ENCODE measurements around the gene MMP24.
A peak's percentile ranks its signal among the peaks of the same experiment; 100 is the strongest.

The MMP24 gene

DNA sequence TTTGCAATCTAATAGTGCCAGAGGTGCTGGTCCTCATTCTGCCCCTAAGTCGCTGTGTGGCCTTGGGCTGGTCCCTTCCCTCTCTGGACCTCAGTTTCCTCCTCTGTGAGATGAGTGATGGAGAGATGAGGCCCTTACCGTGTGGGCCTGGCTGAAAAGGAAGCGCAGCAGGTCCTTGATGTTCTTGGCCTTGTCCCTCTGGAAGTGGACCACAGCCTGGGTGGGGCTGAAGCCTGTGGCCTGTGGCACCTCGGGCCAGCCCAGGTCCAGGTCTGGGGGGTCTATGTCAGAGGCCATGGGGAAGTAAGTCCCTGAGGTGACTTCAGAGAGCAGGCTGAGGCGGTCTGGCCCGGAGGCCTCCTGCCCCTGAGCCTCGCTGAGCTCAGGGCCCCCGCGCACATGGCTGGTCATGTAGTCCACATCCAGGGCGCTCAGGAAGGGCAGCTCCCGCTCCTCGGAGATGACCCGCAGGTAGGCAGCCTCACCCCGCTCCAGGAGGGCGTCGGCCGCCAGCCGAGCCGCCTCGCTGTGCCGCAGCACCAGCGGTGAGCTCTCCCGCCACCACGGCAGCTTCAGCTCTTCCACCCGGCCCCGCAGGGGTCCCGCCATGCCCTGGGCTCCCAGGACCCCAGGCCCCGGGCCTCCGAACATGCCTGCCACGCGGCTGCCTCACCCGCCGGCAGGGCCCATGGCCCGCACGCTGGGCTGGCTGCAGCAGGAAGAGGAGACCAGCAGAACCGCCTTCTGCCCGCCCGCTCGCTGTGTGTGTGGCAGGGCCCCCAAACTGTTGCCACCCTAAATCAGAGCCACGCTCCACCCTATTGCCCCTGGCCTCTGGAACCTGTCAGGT lies 65.4 kb downstream of the MMP24 start, which contains the start of gene FAM83C:
FAM83C (minus strand) TSS at position 772 of the 850 bp plus-strand sequence; CDS start at position 651, 121 bp downstream.
- no peak for DNase-seq (ENCODE audit: extremely low read depth in 1 of 2, low read depth in 1 of 2)

DNA sequence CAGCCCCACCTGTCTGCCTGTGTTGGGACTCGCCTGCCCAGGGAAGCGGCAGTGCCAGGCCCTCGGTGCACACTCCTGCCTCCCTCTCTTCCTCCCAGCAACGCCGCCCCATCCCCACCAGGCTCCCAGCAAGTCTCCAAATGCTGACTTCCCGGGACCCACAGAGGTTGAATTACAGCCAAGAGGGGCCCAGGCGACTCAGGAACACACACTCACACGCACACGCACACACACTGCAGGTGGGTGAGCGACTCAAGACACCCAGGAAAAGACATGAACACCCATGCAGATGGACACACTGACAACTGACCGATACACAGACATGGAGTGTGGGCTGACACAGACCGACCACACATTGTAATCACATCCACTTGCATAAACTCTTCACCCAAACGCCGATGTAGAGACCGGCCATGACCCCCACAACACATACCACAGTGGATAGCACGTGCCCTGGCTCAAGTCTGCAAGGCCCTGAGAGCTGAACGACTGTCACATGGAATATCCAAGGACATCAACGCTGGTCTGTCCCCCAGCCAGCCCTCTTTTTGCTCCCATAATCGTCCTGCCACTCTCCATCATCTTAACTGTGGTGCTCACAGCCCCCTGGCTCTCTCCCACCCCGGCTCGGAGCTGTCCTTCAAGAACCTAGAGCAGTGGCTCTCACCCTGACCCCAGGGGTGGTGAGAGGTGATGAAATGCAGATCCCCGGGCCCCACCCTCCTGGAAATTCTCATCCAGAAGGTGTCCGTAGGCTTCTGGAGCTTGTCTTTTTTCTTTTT lies 66.2 kb downstream of the MMP24 start:
- no peak for DNase-seq (ENCODE audit: extremely low read depth in 1 of 2, low read depth in 1 of 2)

DNA sequence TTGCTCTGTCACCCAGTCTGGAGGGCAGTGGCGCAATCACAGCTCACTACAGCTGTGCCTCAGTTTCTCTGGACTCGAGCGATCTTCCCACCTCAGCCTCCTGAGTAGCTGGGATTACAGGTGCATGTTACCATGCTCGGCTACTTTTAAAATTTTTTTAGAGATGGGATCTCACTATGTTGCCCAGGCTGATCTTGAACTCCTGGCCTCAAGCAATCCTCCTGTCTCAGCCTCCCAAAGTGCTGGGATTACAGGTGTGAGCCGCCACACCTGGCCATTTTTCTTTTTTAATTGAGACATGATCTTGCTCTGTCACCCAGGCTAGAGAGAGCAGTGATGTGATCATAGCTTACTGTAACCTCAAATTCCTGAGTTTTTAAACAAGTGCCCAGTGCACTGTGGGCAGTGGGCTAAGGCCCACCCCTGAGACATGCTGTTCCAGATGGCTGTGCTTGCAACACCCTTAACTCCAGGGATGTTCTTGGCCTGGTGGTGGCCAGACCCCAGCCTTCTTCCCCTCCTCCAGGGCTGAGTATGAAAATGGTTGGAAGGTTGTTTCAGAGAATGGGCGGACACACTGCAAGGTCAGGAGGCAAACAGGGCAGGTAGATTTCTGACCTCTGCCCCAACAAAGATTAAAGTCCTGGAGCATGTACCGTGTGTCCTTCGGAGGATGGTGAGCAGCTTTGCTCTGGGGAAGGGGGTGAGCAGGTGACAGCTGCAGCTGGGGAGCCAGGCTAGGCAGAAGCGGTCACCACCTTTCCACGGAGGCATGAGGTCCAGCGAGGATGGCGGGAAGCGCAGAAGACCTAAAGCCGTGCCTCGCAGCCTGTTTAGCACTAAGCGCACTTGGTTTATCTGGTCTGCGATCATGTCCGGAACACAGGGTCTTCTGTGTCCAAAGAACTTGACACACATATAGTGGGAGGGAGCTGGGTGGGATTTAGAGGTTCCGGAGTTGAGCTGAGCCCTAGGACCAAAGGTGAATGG lies 67.1 kb downstream of the MMP24 start:
- no peak for DNase-seq (ENCODE audit: extremely low read depth in 1 of 2, low read depth in 1 of 2)

DNA sequence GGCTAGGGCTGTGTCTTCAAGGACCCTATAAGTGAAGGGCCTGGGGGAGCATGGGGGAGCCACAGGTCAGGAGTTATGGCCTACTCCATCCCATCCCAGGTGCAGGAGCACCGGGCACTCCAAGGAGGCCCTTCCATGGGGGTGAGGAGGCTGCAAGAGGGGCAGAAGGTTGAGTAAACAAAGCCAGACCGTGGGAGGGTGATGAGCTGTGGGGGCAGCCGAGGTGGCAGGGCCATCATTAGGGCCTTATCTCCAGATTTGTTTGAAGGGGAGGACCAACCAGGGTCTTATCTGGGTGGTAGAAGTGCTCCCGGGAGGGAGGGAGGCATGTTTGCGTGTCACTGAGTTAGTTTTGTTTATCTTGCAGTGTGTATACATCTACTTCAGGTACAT lies 67.8 kb downstream of the MMP24 start:
- DNase-seq (ENCODE audit: extremely low read depth in 1 of 2, low read depth in 1 of 2) = no peak

DNA sequence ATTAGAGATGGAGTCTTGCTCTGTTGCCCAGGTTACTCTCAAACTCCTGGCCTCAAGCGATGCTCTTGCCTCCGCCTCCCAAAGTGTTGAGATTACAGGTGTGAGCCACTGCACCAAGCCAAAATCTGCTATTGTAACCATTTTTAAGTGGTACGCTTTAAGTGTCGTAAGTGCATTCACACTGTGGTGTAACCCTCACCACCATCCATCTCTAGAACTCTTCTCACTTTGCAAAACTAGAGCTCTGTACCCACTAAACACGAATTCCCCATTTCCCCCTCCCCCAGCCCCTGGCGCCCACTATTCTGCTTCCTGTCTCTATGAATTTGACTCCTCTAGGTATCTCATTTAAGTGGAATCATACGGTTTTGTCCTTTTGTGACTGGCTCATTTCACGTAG lies 68.6 kb downstream of the MMP24 start:
- no peak for DNase-seq (ENCODE audit: extremely low read depth in 1 of 2, low read depth in 1 of 2)

DNA sequence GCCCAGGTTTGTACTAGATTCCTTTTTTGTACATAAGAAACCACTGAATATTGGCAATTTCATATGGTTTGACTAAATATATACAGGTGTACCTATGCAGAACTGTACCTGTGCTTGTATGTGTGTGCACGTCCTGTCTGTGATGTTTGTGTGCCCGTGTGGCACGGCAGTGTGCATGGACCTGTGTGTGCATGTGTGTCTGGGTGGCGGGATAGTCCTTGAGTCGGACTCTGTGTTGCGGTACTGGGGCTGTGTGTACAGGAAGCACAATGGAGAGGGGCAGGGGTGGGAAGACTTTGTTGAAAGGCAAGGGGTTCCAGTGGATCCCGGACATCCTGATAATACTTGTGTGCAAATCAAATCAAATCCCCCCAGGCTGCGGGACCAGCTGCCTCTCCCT lies 69.2 kb downstream of the MMP24 start:
- no peak for DNase-seq (ENCODE audit: extremely low read depth in 1 of 2, low read depth in 1 of 2)

DNA sequence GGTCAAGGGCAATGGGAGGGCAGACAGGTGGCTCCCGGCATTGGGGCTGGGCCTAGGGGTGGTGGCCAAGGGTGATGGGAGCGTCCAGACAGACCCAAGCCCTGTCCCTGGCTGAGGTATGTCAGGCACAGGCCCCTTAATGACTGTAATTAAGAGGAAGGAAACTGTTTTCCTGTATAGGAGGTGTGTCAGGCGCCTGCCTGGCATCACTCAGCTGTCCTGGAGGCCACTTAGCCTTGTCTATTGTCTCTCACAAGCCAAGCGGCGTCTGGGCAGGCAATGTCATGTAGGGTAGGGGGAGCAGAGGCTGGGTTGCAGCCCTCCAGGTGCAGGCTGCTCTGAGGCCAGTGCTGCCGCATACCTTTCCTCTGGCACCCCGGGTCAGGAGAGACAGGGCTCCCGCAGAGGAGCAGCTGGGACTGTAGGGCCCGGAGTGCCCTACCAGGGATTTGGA lies 69.6 kb downstream of the MMP24 start:
- DNase-seq (ENCODE audit: extremely low read depth in 1 of 2, low read depth in 1 of 2) = no peak

DNA sequence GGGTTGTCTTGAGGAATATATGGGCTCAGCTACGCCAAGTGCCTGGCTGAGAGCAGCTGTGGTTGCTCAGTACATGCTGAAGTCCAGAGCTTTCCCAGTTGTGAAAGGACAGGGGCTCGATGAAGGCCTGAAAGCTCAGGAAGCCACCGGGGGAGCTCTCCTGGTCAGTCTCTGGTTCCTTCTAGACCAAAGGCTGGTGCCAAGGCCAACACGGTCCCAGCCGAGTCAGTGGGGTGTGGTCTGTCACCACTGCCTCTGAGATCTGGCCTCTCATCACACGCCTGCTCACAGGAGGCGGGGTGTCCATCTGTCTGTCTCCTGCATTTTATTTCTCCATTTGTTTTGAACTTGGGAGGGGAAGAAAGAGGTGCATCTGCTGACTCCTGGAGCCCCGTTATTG lies 70.7 kb downstream of the MMP24 start:
- no peak for DNase-seq (ENCODE audit: extremely low read depth in 1 of 2, low read depth in 1 of 2)

DNA sequence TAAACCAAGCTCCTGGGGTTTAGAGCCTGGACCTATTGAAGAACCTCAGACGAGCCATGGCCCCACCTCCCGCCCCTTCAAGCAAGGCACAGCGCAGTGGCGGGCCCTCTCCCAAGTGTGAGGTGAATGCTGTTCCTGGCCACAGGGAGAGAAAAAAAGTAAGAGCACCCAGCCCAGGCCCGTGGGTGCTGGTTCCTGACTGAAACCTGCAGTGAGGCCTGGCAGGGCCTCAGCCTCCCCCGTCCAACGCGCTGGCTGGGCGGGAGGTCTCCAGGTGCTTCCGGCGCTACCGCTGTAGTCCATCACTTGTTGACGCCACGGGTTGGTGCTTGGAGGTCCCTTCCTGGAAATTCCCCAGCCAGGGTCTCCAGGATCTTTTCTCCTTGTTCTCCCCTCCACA lies 71.2 kb downstream of the MMP24 start:
- no peak for DNase-seq (ENCODE audit: extremely low read depth in 1 of 2, low read depth in 1 of 2)

DNA sequence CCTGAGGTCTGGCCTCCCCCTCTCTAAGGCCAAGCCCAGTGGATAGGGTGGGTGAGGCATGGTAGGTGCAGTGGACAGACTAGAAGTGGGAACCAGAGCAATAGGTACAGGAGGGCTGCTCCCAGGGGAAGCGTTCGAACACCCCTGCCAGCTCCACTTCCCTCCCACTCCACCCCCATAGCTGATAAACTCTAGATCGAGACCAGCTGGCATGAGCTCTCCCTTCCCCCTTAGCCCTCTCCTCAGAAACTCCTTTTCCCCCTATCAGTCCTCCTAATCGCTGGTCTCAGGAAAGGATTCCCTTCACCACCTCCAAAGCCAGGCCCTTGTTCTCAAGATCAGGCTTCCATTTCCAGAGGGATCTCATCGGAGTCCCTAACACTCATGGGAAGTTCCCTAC lies 71.8 kb downstream of the MMP24 start:
- DNase-seq (ENCODE audit: extremely low read depth in 1 of 2, low read depth in 1 of 2) = no peak

DNA sequence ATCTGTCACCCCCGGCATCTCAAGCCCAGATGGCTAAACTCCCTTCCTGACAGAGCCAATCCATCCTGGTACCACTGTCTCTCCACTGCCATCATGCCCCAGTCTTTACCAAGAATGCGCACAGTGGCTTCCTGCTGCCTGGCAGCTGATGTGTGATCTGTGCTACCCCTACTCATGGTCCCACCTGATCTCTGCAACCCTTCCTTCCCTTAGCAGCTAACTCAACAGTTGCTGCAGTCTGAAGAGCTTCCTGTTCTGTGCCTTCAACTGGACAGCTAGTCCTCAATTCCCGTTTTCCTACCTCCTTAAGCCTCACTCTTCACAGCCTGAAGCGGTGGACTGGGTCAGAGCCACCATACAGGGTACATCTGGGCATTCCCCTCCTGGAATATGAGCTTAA lies 73.3 kb downstream of the MMP24 start:
- no peak for DNase-seq (ENCODE audit: extremely low read depth in 1 of 2, low read depth in 1 of 2)

DNA sequence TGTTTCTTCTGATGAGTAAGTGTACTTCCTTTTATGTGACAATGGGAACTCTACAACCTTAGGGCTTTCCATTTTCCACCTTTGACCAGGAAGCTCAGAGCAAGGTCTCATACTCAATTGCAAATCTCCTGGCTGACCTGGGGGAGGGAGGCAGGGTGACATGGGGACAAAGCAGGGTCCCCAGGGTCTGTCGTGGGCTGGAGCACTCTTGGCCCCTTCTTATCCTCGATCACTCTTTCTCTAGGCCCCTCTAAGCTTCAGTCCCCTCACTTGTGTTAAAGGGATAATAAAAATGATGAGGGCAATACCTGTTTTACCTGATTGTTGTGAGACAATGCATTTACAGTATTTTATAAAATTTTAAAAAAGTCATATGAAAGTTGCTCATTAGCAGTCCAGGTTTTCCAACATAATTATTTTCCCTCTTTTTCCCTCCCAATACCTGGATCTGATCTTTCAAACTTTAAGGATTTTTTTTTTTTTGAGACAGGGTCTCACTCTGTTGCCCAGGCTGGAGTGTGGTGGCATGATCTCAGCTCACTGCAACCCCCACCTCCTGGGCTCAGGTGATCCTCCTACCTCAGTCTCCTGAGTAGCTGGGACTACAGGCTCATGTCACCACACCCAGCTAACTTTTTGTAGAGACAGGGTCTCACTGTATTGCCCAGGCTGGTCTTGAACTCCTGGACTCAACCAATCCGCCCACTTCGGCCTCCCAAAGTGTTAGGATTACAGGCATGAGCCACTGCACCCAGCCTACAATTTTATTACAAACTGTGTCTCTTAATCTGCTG lies 74.2 kb downstream of the MMP24 start:
- DNase-seq (ENCODE audit: extremely low read depth in 1 of 2, low read depth in 1 of 2) = no peak

DNA sequence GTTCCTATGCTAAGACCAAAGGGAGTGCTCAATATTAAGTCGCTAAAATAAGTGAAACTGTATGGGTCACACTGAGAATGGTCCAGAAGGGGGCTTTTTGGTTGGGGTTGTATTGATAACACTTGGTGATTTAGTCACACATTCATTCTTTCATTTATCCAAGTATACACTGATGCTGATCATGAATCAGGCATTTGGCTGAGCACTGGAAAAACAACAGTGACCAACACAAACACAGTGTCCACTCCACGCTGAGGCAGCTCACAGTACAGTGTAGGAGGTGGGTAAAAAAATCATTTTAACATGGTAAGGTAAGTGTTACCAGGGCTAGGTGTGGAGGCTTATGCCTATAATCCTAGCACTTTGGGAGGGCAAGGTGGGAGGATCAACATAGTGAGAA lies 74.9 kb downstream of the MMP24 start:
- no peak for DNase-seq (ENCODE audit: extremely low read depth in 1 of 2, low read depth in 1 of 2)

DNA sequence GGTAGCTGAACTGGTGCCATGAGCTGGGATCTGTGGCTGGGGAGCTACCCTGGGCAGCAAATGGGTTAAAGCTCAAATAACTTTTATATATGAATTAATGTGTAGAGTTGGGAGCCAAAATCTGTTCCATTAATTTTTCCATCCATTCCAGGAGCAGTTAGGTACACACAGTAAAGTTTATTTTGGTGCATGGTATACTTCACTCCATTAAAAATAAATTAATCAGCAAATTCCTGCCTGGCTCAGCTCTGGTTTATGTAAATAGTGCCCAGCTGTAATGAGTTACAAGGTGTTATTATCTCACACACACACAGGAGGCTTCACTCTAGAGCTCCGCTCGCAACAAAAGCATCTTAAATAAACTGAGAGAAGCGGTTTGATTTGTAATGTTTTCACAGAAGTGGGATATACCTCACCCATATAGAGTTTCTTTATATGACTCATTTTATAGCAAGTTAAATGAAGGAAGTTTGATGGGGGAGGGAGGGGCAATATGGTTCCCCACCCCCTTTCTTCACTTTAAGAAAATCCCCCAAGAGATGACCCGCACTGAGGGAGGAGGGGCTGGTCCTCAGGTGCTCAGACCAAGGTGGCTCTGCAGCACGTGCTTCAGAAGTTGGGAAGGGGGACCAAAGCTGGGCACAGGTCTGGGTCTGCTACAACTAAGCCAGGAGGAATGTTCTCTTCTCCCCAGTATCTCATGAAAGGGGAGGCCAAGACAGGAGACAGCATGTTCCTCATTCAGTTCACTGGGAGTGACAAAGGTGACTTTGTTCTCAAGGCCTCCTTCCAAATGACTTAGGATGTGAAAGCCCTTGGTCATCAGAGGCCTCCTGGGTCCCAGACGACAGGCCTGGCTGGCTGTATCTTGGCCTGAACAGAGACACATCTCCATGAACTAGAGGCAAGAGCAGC lies 76.2 kb downstream of the MMP24 start:
- no peak for DNase-seq (ENCODE audit: extremely low read depth in 1 of 2, low read depth in 1 of 2)

DNA sequence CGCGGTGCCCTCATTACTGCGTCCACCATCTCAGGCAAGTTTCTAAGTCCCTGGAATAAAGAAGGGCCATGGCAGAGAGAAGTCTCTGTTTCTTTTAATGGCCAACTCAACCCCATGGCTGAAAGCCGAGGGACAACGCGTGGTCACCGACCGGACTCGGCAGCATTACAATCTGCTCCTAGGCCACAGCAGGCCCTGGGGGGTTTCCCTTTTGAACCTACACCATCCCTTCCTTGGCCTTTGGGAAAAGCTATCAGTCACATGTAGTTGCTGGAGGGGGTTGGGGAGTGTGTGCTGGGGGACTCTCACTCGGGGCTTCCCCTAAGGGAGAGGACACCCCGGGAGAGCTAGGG lies 76.9 kb downstream of the MMP24 start:
- no peak for DNase-seq (ENCODE audit: extremely low read depth in 1 of 2, low read depth in 1 of 2)

DNA sequence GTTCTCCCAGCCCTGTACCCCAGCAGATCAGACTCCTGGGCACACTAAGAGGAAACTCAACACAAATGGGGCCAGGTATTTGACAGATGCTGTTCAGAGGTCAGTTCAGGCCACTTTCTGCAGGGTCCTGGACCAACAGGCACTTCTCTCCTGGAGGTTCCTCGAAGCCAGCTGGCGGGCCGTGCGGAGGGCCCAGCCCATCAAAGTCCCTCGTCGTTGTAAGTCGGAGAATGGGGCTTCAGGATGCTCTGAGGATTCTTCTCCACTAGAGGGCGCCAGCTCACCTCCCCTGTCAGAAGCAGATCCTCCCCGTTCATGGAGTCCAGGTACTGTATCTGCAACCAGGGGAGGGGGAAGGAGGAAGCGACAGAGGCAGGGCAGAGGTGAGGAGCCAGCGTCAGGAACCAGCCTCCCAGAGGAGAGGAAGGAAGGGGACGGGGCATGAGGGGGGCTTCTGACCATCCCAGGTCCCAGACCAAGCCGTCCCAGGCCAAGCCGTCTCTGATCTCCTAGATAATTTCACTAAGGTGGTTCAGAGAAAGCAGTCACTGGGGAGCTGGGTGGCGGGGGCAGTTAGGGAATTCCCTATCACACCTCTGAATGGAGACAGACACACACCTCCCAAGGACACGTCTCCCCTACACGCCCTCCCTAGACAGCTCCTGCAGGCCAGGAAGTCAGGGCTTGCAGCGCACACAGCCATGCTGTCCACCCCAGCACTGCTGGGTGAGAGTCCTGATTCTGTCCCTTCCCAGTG lies 77.4 kb downstream of the MMP24 start:
- DNase-seq (ENCODE audit: extremely low read depth in 1 of 2, low read depth in 1 of 2) = peak; percentile 61 to 78

DNA sequence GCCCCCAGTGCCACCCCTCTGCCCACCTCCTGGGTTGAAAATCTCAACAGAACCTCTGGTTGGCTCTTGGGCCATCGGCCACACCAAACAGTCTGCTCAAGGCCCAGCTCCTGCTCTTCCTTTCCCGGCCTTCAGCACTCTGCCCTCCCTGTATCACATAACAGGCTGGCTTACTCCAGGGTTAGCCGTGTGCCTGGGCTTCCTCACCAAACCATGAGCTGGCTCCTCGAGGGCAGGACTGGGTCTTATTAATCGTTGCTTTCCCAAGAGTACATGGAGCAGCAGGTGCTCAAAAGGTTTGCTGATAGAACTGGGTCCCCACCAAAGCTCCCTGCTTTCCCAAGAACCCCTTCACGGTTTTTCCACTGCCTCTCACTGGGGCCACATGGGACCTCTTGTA lies 78.5 kb downstream of the MMP24 start:
- DNase-seq (ENCODE audit: extremely low read depth in 1 of 2, low read depth in 1 of 2) = no peak

Measured in stimulated activated CD8-positive, alpha-beta memory T cell treated with anti-CD3 and anti-CD28 coated beads, Interleukin-7, amount 100 ng/mL, for 48 hours (primary cell).